Fibroblast of the aortic adventitia (primary cell): ENCODE data around the gene CNTN5. TPM values are rescaled to one million over a fixed set of nuclear protein-coding genes. Genes with fewer than 3 reads are reported as not detected.

Experiments used
- DNase-seq: peaks from one replicate; pipeline ENCODE4 v3.0.0-alpha.2; 2010; ENCODE audit warnings: low read depth
- H3K4me3 ChIP-seq: 2 replicates; pipeline ENCODE4 v1.5.1; 2011; ENCODE audit warnings: low read depth, mild to moderate bottlenecking, control low read depth, low read length, moderate library complexity
- total RNA-seq: library from RNA; depleted of rRNA; stranded (reverse); fragments of >200 nt; gene quantifications from 2 replicates; pipeline ENCODE4 v1.2.3, GENCODE V29; 2012; ENCODE audit warnings: low replicate concordance
- TF ChIP-seq, protein P1 (sequence below): IDR thresholded peaks from 2 replicates; pipeline ENCODE4 v1.5.1; 2011; ENCODE audit warnings: mild to moderate bottlenecking, low read length, control low read depth, inconsistent platforms; ENCODE audit not compliant: insufficient read depth

CNTN5 gene
- total RNA-seq, 1 donor: 0.90 TPM

DNA sequence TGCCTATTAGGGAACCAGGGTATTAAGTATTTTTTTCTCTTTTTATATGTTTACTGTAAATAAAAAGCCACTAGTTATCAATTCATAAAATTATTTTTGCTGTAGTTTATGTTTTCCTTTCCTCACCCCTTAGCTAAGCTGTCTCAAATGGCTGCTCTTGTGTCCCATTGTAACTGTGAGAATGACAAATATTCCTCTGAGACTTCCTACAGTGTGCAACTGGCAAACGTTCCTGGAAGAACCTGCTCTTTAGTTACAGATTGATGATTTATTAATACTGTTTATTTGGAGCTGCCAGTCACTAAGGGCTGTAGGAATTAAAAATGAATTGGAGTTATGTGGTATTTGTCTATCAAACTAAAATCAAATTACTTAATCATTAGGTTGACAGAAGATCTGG is 990.9 kb downstream of the CNTN5 start:
- DNase-seq: no peak
- TF ChIP-seq, protein P1, sequence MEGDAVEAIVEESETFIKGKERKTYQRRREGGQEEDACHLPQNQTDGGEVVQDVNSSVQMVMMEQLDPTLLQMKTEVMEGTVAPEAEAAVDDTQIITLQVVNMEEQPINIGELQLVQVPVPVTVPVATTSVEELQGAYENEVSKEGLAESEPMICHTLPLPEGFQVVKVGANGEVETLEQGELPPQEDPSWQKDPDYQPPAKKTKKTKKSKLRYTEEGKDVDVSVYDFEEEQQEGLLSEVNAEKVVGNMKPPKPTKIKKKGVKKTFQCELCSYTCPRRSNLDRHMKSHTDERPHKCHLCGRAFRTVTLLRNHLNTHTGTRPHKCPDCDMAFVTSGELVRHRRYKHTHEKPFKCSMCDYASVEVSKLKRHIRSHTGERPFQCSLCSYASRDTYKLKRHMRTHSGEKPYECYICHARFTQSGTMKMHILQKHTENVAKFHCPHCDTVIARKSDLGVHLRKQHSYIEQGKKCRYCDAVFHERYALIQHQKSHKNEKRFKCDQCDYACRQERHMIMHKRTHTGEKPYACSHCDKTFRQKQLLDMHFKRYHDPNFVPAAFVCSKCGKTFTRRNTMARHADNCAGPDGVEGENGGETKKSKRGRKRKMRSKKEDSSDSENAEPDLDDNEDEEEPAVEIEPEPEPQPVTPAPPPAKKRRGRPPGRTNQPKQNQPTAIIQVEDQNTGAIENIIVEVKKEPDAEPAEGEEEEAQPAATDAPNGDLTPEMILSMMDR: no peak
- no peak overlapping the region for H3K4me3 ChIP-seq

DNA sequence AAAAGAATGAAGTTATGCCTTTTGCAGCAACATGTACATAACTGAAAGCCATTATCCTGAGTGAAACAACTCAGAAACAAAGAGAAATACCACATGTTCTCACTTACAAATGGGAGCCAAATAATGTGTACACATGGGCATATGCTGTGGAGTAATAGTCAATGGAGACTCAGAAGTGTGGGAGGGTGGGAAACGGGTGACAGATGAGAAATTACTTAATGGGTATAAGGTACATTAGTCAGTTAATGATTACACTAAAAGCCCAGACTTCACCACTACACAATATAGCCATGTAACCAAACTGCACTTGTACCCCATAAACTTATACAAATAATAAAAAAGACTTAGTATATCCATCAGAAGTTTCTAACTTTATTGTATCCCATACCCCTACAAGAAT is 992.3 kb downstream of the CNTN5 start:
- TF ChIP-seq, protein P1: no peak
- H3K4me3 ChIP-seq: no peak overlapping the region
- no peak for DNase-seq

DNA sequence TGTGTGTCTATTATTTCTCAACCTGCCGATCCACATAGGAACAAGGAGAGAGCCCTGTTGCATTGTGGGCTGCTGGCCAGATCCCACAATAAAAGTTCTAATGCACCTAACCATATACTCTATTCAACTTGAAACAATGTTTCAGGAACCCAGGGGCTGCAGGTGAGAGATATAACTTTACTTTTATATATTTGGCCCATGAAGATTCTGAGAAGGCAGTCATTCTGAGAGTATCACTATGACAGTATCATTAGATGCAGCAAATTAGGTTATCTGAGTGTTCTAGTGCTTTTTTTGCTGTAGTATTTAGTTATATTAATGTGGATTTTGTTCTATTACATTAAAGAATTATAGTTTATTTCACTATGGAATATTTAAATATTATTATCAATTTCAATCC is 1011.2 kb downstream of the CNTN5 start:
- DNase-seq: no peak
- no peak overlapping the region for H3K4me3 ChIP-seq
- TF ChIP-seq, protein P1: no peak

DNA sequence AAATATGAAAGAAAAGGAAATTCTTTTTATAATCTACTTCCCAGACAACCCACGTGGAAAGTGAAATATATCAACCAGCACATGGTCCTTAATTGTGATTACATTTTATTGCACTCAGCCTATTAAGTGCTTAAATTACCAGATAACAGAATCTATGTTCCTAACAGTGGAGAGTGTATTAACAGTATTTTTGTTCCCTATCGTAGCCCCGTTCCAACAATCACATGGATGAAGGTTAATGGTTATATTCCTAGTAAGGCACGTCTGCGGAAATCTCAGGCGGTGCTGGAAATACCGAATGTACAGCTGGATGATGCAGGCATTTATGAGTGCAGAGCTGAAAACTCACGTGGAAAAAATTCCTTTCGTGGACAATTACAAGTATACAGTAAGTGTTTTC is 1040.3 kb downstream of the CNTN5 start:
- H3K4me3 ChIP-seq: no peak overlapping the region
- DNase-seq: no peak
- TF ChIP-seq, protein P1: no peak

DNA sequence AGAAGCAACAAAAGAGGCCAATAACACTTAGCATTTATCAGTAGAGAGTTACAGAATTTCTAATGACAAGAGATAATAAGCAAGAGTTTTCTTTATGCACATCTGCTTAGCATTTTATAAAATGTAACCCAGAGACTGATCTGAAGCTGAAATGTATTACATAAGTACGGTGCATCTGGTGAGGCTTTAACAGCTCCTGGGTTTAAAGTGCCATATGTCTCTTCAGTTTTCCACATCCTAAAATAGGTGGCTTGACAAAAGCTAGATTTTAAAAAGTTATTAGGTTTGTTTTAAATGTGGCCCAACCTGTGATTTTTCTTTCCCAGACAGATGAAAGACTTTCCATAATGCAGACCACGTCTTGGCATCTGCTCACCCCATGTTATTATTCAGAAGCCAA is 1045.7 kb downstream of the CNTN5 start:
- TF ChIP-seq, protein P1: no peak
- H3K4me3 ChIP-seq: no peak overlapping the region
- DNase-seq: no peak

DNA sequence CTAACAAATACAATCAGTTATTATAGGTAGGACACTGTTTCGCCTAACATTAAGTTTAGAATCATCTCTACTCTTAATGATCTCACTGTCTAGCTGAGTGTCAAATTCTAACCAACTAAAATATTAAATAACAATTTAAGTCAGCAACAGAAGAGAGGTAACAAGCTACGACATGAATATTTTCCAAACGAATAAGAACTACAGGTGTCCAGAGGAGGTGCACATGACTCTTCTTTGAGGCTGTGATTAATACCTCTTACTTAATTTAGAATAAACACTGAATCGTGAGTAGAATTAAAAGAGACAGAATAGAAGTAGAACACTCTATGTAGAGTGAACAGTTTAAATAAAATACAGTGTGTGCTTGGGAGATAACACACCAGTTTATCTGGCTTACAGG is 1047.4 kb downstream of the CNTN5 start:
- DNase-seq: no peak
- TF ChIP-seq, protein P1: no peak
- H3K4me3 ChIP-seq: no peak overlapping the region

DNA sequence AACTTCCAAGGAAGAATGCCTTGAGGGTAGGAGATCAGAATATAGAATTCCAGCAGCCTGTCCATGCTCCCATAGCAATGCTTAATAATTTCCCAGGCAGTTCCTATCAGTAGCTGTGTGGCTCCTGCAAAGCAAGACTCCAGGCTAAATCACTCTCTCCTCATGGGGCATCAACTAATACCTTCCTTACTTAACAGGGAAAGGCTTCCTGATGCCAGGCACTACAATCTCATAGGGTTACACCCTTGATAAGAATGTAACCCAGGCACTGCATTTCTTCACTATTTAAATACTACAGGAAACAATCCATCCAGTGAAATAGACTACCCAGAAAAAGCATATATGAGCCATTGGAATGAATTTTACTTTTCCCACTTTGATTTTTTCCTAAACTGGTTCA is 1051.4 kb downstream of the CNTN5 start:
- no peak for DNase-seq
- no peak overlapping the region for H3K4me3 ChIP-seq
- TF ChIP-seq, protein P1: no peak
